PFSK-1 (cell line): Measurements from ENCODE around the gene TNFAIP8.

ENCODE experiments used
- FOXP2 ChIP-seq: optimal IDR thresholded peaks from 2 replicates; pipeline ENCODE3; 2011; ENCODE audit warnings: borderline replicate concordance, control low read depth, inconsistent platforms; ENCODE audit not compliant: insufficient read depth; ENCODE audit errors: extremely low read length, extremely low read depth
- POLR2AphosphoS5 ChIP-seq: IDR thresholded peaks from 2 replicates; pipeline ENCODE4 v1.6.1; 2012; ENCODE audit warnings: low read depth, mild to moderate bottlenecking, control low read depth, low read length, moderate library complexity
- REST ChIP-seq, 2 experiments: IDR thresholded peaks; 2 replicates each; pipeline versions ENCODE4 v1.6.1 to v1.8.0; 2011 to 2012; ENCODE audit warnings: low read depth in 2 of 2, low read length in 2 of 2, control low read depth in 1 of 2, inconsistent platforms in 1 of 2, mild to moderate bottlenecking in 1 of 2, moderate library complexity in 1 of 2; ENCODE audit not compliant: insufficient read depth in 1 of 2
- SIN3A ChIP-seq: IDR thresholded peaks from 2 replicates; pipeline ENCODE4 v1.6.1; 2012; ENCODE audit warnings: mild to moderate bottlenecking, low read length, moderate library complexity, borderline replicate concordance; ENCODE audit not compliant: insufficient read depth
- TAF1 ChIP-seq: IDR thresholded peaks from 2 replicates; pipeline ENCODE4 v1.6.1; 2012; ENCODE audit warnings: low read length, control low read depth, borderline replicate concordance; ENCODE audit not compliant: insufficient read depth

TNFAIP8 gene

GRCh38 chr5:119402081-119402480 is 46.3 kb downstream of the TNFAIP8 start:
- no peak for TF ChIP-seq FOXP2
- no peak for TF ChIP-seq SIN3A
- TF ChIP-seq REST (IDR thresholded peaks at IDR 0.05; ENCODE audit: insufficient read depth in 1 of 2, low read depth in 2 of 2, low read length in 2 of 2) = no peak
- no peak for TF ChIP-seq POLR2AphosphoS5
- no peak for TF ChIP-seq TAF1

GRCh38 chr5:119402555-119402954 is 46.7 kb downstream of the TNFAIP8 start:
- no peak for TF ChIP-seq POLR2AphosphoS5
- TF ChIP-seq TAF1 = no peak
- TF ChIP-seq REST (IDR thresholded peaks at IDR 0.05; ENCODE audit: insufficient read depth in 1 of 2, low read depth in 2 of 2, low read length in 2 of 2) = no peak
- no peak for TF ChIP-seq FOXP2
- TF ChIP-seq SIN3A = no peak

GRCh38 chr5:119404033-119404432 is 48.2 kb downstream of the TNFAIP8 start:
- no peak for TF ChIP-seq TAF1
- TF ChIP-seq FOXP2 = no peak
- no peak for TF ChIP-seq REST (IDR thresholded peaks at IDR 0.05; ENCODE audit: insufficient read depth in 1 of 2, low read depth in 2 of 2, low read length in 2 of 2)
- no peak for TF ChIP-seq POLR2AphosphoS5
- TF ChIP-seq SIN3A = no peak

GRCh38 chr5:119405419-119405818 is 49.6 kb downstream of the TNFAIP8 start:
- TF ChIP-seq POLR2AphosphoS5 (no peak), REST (IDR thresholded peaks at IDR 0.05; ENCODE audit: insufficient read depth in 1 of 2, low read depth in 2 of 2, low read length in 2 of 2) (no peak), TAF1 (no peak), SIN3A (no peak), FOXP2 (no peak)

GRCh38 chr5:119406551-119407110 is 50.8 kb downstream of the TNFAIP8 start:
- TF ChIP-seq REST (IDR thresholded peaks at IDR 0.05; ENCODE audit: insufficient read depth in 1 of 2, low read depth in 2 of 2, low read length in 2 of 2) = no peak
- TF ChIP-seq SIN3A = no peak
- no peak for TF ChIP-seq FOXP2
